T follicular helper cell (primary cell): ENCODE results near the gene AGBL4.

ENCODE experiments used
- DNase-seq: peaks from one replicate; pipeline ENCODE4 v3.0.0-alpha.2; 2020; ENCODE audit warnings: low read depth

Gene AGBL4

GRCh38 chr1:48940962-48941732 lies 1082.6 kb downstream of the AGBL4 start:
- no peak for DNase-seq

- no peak for DNase-seq
Measured at GRCh38 chr1:48940354-48940753, 1083.4 kb downstream of the AGBL4 start.

GRCh38 chr1:48939828-48940227 lies 1083.9 kb downstream of the AGBL4 start:
- no peak for DNase-seq

GRCh38 chr1:48939042-48939441 lies 1084.7 kb downstream of the AGBL4 start:
- no peak for DNase-seq

GRCh38 chr1:48937732-48938131 lies 1086.0 kb downstream of the AGBL4 start:
- DNase-seq = no peak

GRCh38 chr1:48936436-48936835 lies 1087.3 kb downstream of the AGBL4 start:
- DNase-seq = no peak

GRCh38 chr1:48932366-48932765 lies 1091.4 kb downstream of the AGBL4 start:
- DNase-seq = no peak

- DNase-seq = no peak
Measured at GRCh38 chr1:48931506-48932192, 1092.1 kb downstream of the AGBL4 start.

- no peak for DNase-seq
Measured at GRCh38 chr1:48930011-48930410, 1093.7 kb downstream of the AGBL4 start.

- DNase-seq = no peak
Measured at GRCh38 chr1:48924099-48924498, 1099.7 kb downstream of the AGBL4 start.

- no peak for DNase-seq
Measured at GRCh38 chr1:48923116-48923515, 1100.6 kb downstream of the AGBL4 start.

- no peak for DNase-seq
Measured at GRCh38 chr1:48920851-48921250, 1102.9 kb downstream of the AGBL4 start.

- DNase-seq = no peak
Measured at GRCh38 chr1:48917901-48918603, 1105.7 kb downstream of the AGBL4 start.

- DNase-seq = no peak
Measured at GRCh38 chr1:48917070-48917454, 1106.7 kb downstream of the AGBL4 start.

GRCh38 chr1:48916130-48917069 lies 1107.4 kb downstream of the AGBL4 start:
- no peak for DNase-seq

- DNase-seq = no peak
Measured at GRCh38 chr1:48908606-48909005, 1115.1 kb downstream of the AGBL4 start.

- DNase-seq = no peak
Measured at GRCh38 chr1:48906729-48907128, 1117.0 kb downstream of the AGBL4 start.

- no peak for DNase-seq
Measured at GRCh38 chr1:48906164-48906563, 1117.6 kb downstream of the AGBL4 start.

- no peak for DNase-seq
Measured at GRCh38 chr1:48903291-48903690, 1120.5 kb downstream of the AGBL4 start.

- DNase-seq = no peak
Measured at GRCh38 chr1:48898894-48899293, 1124.9 kb downstream of the AGBL4 start.

- DNase-seq = no peak
Measured at GRCh38 chr1:48889615-48890014, 1134.1 kb downstream of the AGBL4 start.

GRCh38 chr1:48889082-48889481 lies 1134.7 kb downstream of the AGBL4 start:
- DNase-seq = no peak
